A549 (cell line): ENCODE measurements around the gene PKHD1. TPM values are rescaled to one million over a fixed set of nuclear protein-coding genes. Genes with fewer than 3 reads are reported as not detected.

Source experiments
- ATAC-seq, 2 experiments: fragments of 200-7000 bp in 1 of 2; fragments of >200 bp in 1 of 2; cut with Nextera tagmentation in 1 of 2; cut with Tn5 transposase in 1 of 2; 3 replicates each; pipeline versions ENCODE4 v1.8.0 to v1.9.1; 2018 to 2020; ENCODE audit warnings: mild to moderate bottlenecking in 1 of 2, moderate library complexity in 1 of 2
- CTCF ChIA-PET: fragments of 300-600 bp; sonication (Branson Sonifier 250); formaldehyde crosslinking; extraction: SDS; loops from one replicate; lab custom pipeline; 2021; ENCODE audit warnings: antibody characterized with exemption, inconsistent platforms; lab: Yijun Ruan, JAX
- POLR2A ChIA-PET: fragments of 350-600 bp; formaldehyde crosslinking; extraction: SDS; loops from one replicate; lab custom pipeline; 2021; ENCODE audit warnings: antibody characterized with exemption, inconsistent platforms; lab: Yijun Ruan, JAX
- DNase-seq, 2 experiments: peaks; one replicate each; pipeline versions ENCODE4 v3.0.0 to v3.0.0-alpha.2; 2011 to 2016; ENCODE audit warnings: low read depth in 1 of 2, low spot score in 1 of 2
- FAIRE-seq: peaks from 2 replicates; lab custom pipeline; 2011; peaks lifted over from hg19 to GRCh38; lab: Jason Lieb, UNC
- H3K27ac ChIP-seq, 2 experiments: fragments of >200 bp; sonication (Bioruptor Twin); formaldehyde crosslinking; 3 replicates each; pipeline ENCODE4 v1.5.1; 2016 to 2017
- H3K4me1 ChIP-seq: fragments of >200 bp; sonication (Bioruptor Twin); formaldehyde crosslinking; 3 replicates; pipeline ENCODE4 v1.6.1; 2016
- H3K4me2 ChIP-seq: fragments of >200 bp; sonication (Bioruptor Twin); formaldehyde crosslinking; 3 replicates; pipeline ENCODE4 v1.6.1; 2016
- H3K4me3 ChIP-seq: fragments of >200 bp; sonication (Bioruptor Twin); formaldehyde crosslinking; 3 replicates; pipeline ENCODE4 v1.5.1; 2016
- H3K9me3 ChIP-seq: fragments of >200 bp; sonication (Bioruptor Twin); formaldehyde crosslinking; 3 replicates; pipeline ENCODE4 v1.6.1; 2016
- ESRRA ChIP-seq: fragments of 150-350 bp; IDR thresholded peaks from 2 replicates; pipeline ENCODE4 v1.6.1; 2014; ENCODE audit warnings: mild to moderate bottlenecking, low read length, borderline replicate concordance
- FOSL2 ChIP-seq, 2 experiments: fragments of 450-650 bp in 1 of 2; fragments of >200 bp in 1 of 2; sonication (Bioruptor Twin) in 1 of 2; formaldehyde crosslinking; IDR thresholded peaks; 2 replicates each; pipeline versions ENCODE4 v1.5.0 to v1.6.1; 2016 to 2020; ENCODE audit warnings: mild to moderate bottlenecking in 1 of 2, moderate library complexity in 1 of 2
- FOXS1 ChIP-seq: fragments of 250-450 bp; sonication (Bioruptor Pico); IDR thresholded peaks from 2 replicates; pipeline ENCODE4 v1.5.0; 2020; ENCODE audit warnings: mild to moderate bottlenecking, moderate library complexity
- HOXB13 ChIP-seq: fragments of 250-450 bp; sonication (Bioruptor Pico); IDR thresholded peaks from 2 replicates; pipeline ENCODE4 v1.5.0; 2020; ENCODE audit warnings: low read depth, mild to moderate bottlenecking, moderate library complexity
- HOXB5 ChIP-seq: fragments of 250-450 bp; sonication (Bioruptor Pico); IDR thresholded peaks from 2 replicates; pipeline ENCODE4 v1.5.0; 2020; ENCODE audit warnings: mild to moderate bottlenecking, moderate library complexity
- KDM1A ChIP-seq: fragments of 200-600 bp; sonication (generic); IDR thresholded peaks from 2 replicates; pipeline ENCODE4 v1.6.1; 2016; ENCODE audit warnings: low read depth, mild to moderate bottlenecking
- MAFK ChIP-seq: fragments of 450-650 bp; IDR thresholded peaks from 2 replicates; pipeline ENCODE4 v1.6.1; 2014; ENCODE audit not compliant: partially characterized antibody
- MAZ ChIP-seq: fragments of 150-350 bp; IDR thresholded peaks from 2 replicates; pipeline ENCODE4 v1.6.1; 2014; ENCODE audit warnings: antibody characterized with exemption, low read depth, low read length, borderline replicate concordance
- MYC ChIP-seq: IDR thresholded peaks from 2 replicates; pipeline ENCODE4 v1.6.1; 2012; ENCODE audit warnings: mild to moderate bottlenecking, inconsistent platforms, low read length, improper control_type of control experiment, borderline replicate concordance
- NFE2L2 ChIP-seq: fragments of 150-350 bp; conservative IDR thresholded peaks from 2 replicates; pipeline ENCODE4 v1.6.1; 2014; ENCODE audit warnings: low read length
- NPAS2 ChIP-seq: fragments of 250-450 bp; sonication (Bioruptor Pico); IDR thresholded peaks from 2 replicates; pipeline ENCODE4 v1.8.0; 2022; ENCODE audit warnings: mild to moderate bottlenecking, moderate library complexity, borderline replicate concordance
- PHF8 ChIP-seq: fragments of 200-600 bp; sonication (generic); IDR thresholded peaks from 2 replicates; pipeline ENCODE4 v1.6.1; 2016; ENCODE audit warnings: low read depth, mild to moderate bottlenecking, antibody characterized with exemption, moderate library complexity, borderline replicate concordance
- ZC3H11A ChIP-seq: fragments of 450-650 bp; IDR thresholded peaks from 2 replicates; pipeline ENCODE4 v1.6.1; 2014; ENCODE audit warnings: antibody characterized with exemption, mild to moderate bottlenecking
- ZFP36 ChIP-seq: fragments of 450-650 bp; IDR thresholded peaks from 2 replicates; pipeline ENCODE4 v1.6.1; 2014; ENCODE audit warnings: borderline replicate concordance; ENCODE audit not compliant: partially characterized antibody
- WGBS: methylation state at CpG from one replicate; pipeline ENCODE4 v1.1.6; 2017; ENCODE audit errors: missing lambda C conversion rate; 5-methylcytosine and 5-hydroxymethylcytosine counted together
- polyA plus RNA-seq, 4 experiments: library from polyadenylated mRNA; depleted of rRNA in 3 of 4; stranded (reverse); fragments of >200 nt; fragmentation: RNase III in 1 of 4; extraction: RNeasy Plus Mini Kit Qiagen cat#74134 plus additional on column Dnase treatment in 1 of 4; gene quantifications; 2 replicates in 3 of 4; 3 replicates in 1 of 4; pipeline ENCODE4 v1.2.3, GENCODE V29; 2011 to 2017
- TF ChIP-seq, protein P1 (sequence below): IDR thresholded peaks from 2 replicates; pipeline ENCODE4 v1.6.1; 2012; ENCODE audit warnings: low read depth, borderline replicate concordance
- TF ChIP-seq, protein P2 (sequence below): fragments of 250-450 bp; sonication (Bioruptor Pico); IDR thresholded peaks from 2 replicates; pipeline ENCODE4 v1.5.0; 2020; ENCODE audit warnings: low read depth, mild to moderate bottlenecking, moderate library complexity
- TF ChIP-seq, protein P3 (sequence below): fragments of 200-600 bp; sonication (generic); IDR thresholded peaks from 2 replicates; pipeline ENCODE4 v1.6.1; 2016; ENCODE audit warnings: antibody characterized with exemption, mild to moderate bottlenecking, moderate library complexity
- TF ChIP-seq, protein P4 (sequence below): fragments of >200 bp; sonication (Bioruptor Twin); formaldehyde crosslinking; IDR thresholded peaks from 3 replicates; pipeline ENCODE4 v1.6.1; 2016
- TF ChIP-seq, protein P5 (sequence below): fragments of 250-450 bp; sonication (Bioruptor Pico); IDR thresholded peaks from 2 replicates; pipeline ENCODE4 v1.5.0; 2021; ENCODE audit warnings: mild to moderate bottlenecking, moderate library complexity, borderline replicate concordance

The PKHD1 gene
- polyA plus RNA-seq, 2 of the 4 experiments (the other 2 are of a cell fraction), result not detected

DNA sequence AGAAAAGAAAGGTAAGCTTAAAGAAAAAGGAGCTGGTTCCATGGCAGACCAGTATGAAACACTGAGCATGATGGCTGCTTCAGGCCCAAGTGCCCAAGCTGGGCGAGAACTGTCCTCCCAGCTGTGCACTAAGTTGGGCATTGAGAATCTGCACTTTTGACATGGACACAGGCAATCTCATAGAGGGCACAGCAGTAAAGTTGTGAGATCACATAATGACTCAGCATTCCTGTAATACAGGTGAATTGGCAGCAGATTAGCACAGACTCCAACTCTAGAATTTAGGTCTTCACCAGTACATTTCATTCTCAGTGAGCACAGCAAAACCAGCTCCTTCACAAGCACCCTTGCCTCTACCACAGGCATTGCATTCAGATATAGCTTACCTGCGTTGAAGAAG lies 343.4 kb downstream of the PKHD1 start:
- no peak for DNase-seq
- WGBS, result 0% methylated on average over 2 of the region's 2 CpGs
- no peak for FAIRE-seq
- Histone ChIP-seq H3K4me2 (no peak overlapping the region), H3K27ac (no peak overlapping the region), H3K4me1 (no peaks in the 10 kb centered on the region), H3K4me3 (no peak overlapping the region), H3K9me3 (no peaks in the 10 kb centered on the region)
- ChIA-PET POLR2A (no interaction called here), CTCF (no interaction called here)
- no peak for ATAC-seq
- TF ChIP-seq, protein P1, sequence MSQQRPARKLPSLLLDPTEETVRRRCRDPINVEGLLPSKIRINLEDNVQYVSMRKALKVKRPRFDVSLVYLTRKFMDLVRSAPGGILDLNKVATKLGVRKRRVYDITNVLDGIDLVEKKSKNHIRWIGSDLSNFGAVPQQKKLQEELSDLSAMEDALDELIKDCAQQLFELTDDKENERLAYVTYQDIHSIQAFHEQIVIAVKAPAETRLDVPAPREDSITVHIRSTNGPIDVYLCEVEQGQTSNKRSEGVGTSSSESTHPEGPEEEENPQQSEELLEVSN, result no peak
- no peak for TF ChIP-seq HOXB5
- TF ChIP-seq ESRRA, result no peak
- 0 out of 2 replicates have a peak, but pooled peaks have one; percentile 6 for TF ChIP-seq NFE2L2
- peak; percentile 7 for TF ChIP-seq MAFK
- TF ChIP-seq, protein P2, sequence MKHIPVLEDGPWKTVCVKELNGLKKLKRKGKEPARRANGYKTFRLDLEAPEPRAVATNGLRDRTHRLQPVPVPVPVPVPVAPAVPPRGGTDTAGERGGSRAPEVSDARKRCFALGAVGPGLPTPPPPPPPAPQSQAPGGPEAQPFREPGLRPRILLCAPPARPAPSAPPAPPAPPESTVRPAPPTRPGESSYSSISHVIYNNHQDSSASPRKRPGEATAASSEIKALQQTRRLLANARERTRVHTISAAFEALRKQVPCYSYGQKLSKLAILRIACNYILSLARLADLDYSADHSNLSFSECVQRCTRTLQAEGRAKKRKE, result no peak
- no peak for TF ChIP-seq MAZ
- TF ChIP-seq FOSL2 (IDR thresholded peaks at IDR 0.05), result no peak
- TF ChIP-seq FOSL2 (CRISPR knock-in tag; IDR thresholded peaks at IDR 0.05), result no peak

DNA sequence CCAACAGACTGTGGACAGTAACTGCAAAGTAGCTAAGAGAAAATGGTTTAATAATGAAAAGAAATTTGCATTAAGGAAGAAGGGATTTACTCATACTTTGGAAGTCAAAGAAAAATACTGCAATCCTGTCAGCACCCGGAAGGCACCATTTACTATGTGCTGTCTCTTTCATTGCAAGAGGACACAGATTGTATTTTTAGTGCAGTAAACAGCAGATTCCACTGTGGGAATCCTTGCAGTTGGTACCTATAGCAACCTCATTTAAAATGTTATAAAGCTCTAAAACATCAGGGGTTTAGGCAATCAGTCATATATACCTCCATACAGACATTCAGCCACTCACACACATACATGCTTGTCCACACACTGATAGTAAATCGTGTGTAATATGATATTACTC lies 346.8 kb downstream of the PKHD1 start:
- no peak overlapping the region for H3K4me2 ChIP-seq
- ChIA-PET CTCF (no interaction called here), POLR2A (no interaction called here)
- no peak overlapping the region for H3K4me3 ChIP-seq
- no peak overlapping the region for H3K27ac ChIP-seq
- WGBS, result 14% methylated on average over 2 of the region's 2 CpGs
- FAIRE-seq, result no peak
- no peaks in the 10 kb centered on the region for H3K9me3 ChIP-seq
- H3K4me1 ChIP-seq, result no peaks in the 10 kb centered on the region
- no peak for DNase-seq
- TF ChIP-seq NPAS2, result no peak
- TF ChIP-seq PHF8, result no peak
- TF ChIP-seq, protein P3, sequence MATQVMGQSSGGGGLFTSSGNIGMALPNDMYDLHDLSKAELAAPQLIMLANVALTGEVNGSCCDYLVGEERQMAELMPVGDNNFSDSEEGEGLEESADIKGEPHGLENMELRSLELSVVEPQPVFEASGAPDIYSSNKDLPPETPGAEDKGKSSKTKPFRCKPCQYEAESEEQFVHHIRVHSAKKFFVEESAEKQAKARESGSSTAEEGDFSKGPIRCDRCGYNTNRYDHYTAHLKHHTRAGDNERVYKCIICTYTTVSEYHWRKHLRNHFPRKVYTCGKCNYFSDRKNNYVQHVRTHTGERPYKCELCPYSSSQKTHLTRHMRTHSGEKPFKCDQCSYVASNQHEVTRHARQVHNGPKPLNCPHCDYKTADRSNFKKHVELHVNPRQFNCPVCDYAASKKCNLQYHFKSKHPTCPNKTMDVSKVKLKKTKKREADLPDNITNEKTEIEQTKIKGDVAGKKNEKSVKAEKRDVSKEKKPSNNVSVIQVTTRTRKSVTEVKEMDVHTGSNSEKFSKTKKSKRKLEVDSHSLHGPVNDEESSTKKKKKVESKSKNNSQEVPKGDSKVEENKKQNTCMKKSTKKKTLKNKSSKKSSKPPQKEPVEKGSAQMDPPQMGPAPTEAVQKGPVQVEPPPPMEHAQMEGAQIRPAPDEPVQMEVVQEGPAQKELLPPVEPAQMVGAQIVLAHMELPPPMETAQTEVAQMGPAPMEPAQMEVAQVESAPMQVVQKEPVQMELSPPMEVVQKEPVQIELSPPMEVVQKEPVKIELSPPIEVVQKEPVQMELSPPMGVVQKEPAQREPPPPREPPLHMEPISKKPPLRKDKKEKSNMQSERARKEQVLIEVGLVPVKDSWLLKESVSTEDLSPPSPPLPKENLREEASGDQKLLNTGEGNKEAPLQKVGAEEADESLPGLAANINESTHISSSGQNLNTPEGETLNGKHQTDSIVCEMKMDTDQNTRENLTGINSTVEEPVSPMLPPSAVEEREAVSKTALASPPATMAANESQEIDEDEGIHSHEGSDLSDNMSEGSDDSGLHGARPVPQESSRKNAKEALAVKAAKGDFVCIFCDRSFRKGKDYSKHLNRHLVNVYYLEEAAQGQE, result no peak
- TF ChIP-seq FOXS1 (CRISPR knock-in tag), result no peak
- no peak for TF ChIP-seq HOXB13 (CRISPR knock-in tag)
- TF ChIP-seq, protein P4, sequence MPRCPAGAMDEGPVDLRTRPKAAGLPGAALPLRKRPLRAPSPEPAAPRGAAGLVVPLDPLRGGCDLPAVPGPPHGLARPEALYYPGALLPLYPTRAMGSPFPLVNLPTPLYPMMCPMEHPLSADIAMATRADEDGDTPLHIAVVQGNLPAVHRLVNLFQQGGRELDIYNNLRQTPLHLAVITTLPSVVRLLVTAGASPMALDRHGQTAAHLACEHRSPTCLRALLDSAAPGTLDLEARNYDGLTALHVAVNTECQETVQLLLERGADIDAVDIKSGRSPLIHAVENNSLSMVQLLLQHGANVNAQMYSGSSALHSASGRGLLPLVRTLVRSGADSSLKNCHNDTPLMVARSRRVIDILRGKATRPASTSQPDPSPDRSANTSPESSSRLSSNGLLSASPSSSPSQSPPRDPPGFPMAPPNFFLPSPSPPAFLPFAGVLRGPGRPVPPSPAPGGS, result no peak
- TF ChIP-seq ZC3H11A, result no peak
- no peak for TF ChIP-seq KDM1A
- no peak for TF ChIP-seq MYC
- TF ChIP-seq, protein P5, sequence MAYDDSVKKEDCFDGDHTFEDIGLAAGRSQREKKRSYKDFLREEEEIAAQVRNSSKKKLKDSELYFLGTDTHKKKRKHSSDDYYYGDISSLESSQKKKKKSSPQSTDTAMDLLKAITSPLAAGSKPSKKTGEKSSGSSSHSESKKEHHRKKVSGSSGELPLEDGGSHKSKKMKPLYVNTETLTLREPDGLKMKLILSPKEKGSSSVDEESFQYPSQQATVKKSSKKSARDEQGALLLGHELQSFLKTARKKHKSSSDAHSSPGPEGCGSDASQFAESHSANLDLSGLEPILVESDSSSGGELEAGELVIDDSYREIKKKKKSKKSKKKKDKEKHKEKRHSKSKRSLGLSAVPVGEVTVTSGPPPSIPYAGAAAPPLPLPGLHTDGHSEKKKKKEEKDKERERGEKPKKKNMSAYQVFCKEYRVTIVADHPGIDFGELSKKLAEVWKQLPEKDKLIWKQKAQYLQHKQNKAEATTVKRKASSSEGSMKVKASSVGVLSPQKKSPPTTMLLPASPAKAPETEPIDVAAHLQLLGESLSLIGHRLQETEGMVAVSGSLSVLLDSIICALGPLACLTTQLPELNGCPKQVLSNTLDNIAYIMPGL (CRISPR knock-in tag), result no peak
- no peak for TF ChIP-seq ZFP36
- no peak for TF ChIP-seq ESRRA
- no peak for ATAC-seq
